ENCODE results near the gene GAS6.

- TF ChIP-seq PAX5 (IDR thresholded peaks at IDR 0.05; ENCODE audit: insufficient read depth, low read length, severe bottlenecking), result no peak
- no peak for TF ChIP-seq POLR2A (IDR thresholded peaks at IDR 0.05; ENCODE audit: low read depth, low read length)
- TF ChIP-seq POLR2AphosphoS5 (IDR thresholded peaks at IDR 0.05; ENCODE audit: low read depth, low read length), result no peak
- TF ChIP-seq SPI1 (IDR thresholded peaks at IDR 0.05; ENCODE audit: low read depth, low read length), result no peak
- no peak for TF ChIP-seq TAF1 (IDR thresholded peaks at IDR 0.05; ENCODE audit: low read depth, low read length)
- TF ChIP-seq POU2F2 (IDR thresholded peaks at IDR 0.05; ENCODE audit: low read depth, low read length), result no peak
Measured at GRCh38 chr13:113901231-113901630, 37.4 kb upstream of the GAS6 start.
